Stimulated activated naive CD4-positive, alpha-beta T cell treated with Interleukin-2 at 50 U/mL for 16 hours (primary cell): ENCODE measurements around the gene GAL3ST3.
"Not testable (repeated sequence)": the region's sequence is repeated elsewhere in the genome, so short reads cannot be mapped to it uniquely, and the experiment has no call there.

ENCODE experiments used
- DNase-seq: peaks from one replicate; lab custom pipeline; 2025; lab: John Stamatoyannopoulos, UW

Gene GAL3ST3

GRCh38 chr11:66048547-66049323 lies at the start of gene GAL3ST3:
GAL3ST3 (minus strand) TSS chr11:66049161; CDS start chr11:66045415, 3,746 bp downstream.
- no peak for DNase-seq

DNA sequence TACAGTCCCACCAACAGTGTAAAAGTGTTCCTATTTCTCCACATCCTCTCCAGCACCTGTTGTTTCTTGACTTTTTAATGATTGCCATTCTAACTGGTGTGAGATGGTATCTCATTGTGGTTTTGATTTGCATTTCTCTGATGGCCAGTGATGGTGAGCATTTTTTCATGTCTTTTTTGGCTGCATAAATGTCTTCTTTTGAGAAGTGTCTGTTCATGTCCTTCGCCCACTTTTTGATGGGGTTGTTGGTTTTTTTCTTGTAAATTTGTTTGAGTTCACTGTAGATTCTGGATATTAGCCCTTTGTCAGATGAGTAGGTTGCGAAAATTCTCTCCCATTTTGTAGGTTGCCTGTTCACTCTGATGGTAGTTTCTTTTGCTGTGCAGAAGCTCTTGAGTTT lies 43.2 kb upstream of the GAL3ST3 start:
- DNase-seq: not testable (repeated sequence)

DNA sequence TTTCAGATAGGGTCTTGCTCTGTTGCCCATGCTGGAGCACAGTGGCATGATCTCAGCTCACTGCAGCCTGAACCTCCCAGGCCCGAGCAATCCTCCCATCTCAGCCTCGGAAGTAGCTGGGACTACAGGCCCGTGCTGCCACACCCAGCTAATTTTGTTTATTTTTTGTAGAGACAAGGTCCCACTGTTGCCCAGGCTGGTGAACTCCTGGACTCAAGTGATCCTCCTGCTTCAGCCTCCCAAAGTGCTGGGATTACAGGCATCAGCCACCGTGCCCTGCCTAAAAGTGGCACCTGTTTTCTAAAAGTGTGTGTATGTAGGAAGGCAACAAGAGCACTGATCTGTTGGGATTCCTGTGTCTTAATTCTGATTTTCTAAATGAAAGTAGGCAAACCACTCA lies 41.3 kb upstream of the GAL3ST3 start:
- DNase-seq: no peak

- no peak for DNase-seq
Measured at GRCh38 chr11:66089067-66089466, 40.1 kb upstream of the GAL3ST3 start.

DNA sequence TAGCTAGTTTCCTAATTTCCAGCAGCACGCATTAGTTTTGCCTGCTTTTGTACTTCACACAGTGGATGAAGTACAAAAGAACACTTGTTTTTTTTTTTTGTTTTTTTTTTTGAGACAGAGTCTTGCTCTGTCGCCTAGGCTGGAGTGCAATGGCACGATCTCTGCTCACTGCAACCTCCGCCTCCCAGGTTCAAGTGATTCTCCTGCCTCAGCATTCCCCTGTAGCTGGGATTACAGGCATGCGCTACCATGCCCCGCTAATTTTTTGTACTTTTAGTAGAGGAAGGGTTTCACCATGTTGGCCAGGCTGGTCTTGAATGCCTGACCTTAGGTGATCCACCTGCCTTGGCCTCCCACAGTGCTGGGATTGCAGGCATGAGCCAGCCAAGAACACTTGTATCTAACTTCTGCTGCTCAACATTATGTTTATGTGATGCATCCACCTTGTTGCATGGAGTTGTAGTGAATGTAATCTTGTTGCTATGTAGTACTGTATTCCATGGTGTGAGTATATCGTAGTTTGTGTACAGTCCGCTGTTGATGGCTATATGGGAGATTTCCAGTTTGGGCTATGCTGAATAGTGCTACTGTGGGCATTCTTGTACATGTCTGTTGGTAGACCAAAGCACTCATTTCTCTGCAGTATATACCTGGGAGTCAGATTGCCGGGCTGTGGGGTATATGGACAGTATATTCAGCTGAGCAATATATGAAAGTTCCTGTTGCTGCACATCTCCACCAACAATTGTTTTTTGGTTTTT lies 38.4 kb upstream of the GAL3ST3 start:
- DNase-seq: no peak

DNA sequence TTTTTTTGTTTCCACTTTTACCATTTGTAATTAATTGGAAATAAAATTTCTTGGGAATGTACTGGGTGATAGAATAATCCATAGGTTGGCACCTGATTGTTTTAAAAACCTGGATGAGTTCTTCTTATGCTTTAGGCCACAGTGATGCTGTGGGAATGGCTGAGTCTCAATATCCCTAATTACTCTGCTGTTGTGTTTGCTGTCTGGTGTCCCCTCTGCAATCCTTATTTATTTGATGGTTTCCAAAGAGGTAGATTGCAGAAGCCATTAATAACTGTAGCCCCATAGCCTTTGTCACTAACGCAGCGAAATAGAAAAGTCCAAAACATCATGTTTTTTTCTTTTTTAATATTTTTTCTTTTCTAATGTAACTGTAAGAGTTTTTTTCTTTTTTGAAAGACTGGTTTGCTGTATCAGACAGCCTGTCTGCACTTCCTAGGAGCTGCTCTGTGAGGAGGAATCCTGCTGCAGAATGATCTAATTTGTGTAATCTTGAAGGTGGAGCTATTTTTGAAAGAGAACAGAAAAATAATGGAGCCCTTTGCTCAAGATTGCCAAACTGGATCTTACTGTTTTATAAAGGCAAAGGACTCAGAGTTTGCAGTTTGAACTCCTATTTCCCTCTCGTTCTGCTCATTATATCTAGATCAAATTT lies 36.0 kb upstream of the GAL3ST3 start:
- no peak for DNase-seq

DNA sequence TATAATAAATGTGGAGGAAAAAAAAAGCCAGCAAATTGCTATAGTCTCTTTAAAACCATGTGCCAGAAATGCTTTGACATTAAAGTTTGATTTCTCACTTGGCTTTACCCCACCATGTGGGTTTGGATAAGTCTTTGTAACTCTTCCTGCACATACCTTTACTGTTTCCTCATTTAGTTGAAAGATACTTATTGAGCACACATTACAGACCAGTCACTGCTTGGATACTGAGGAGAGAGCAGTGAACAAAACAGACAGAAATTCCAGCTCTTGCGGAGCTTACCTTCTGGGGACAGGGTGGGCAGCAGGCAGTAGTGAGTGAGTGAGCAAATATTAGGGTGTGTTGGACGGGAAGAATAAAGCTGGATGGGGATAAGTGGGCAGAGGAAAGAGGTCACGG lies 34.8 kb upstream of the GAL3ST3 start:
- no peak for DNase-seq

DNA sequence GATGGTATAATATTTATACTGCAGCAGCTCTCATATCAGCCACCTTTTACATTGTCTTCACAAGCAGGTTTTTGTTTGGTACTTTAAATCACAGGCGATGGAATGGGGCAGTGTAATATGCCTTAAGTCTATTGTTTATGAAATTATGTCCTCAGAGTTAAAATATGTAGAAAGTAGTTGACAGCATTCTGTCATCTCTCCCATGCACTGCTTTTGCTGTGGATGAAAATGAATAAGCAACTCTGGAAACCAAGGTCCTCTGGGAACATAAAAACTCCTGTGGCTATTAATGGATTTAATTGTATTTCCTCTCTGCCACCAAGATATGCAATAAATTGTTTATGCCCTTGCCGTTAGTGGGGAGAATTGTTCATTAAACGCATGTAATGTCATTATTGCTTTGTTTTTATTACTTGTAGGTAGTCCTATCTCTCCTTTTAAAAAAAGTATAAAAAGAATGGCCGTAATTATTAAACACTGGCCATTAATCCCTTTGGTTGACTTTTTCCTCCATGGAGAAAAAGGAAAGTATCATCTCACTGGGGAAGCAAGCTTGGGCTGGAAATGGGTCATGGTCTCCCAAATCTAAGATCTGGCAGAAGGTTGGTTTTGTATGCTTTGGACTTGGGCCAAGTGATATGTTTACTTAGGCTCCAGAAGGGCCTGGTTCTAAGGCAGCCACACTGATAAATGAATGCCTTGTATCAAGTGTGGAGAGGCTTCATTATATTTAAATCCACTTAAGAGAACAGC lies 34.2 kb upstream of the GAL3ST3 start:
- no peak for DNase-seq

DNA sequence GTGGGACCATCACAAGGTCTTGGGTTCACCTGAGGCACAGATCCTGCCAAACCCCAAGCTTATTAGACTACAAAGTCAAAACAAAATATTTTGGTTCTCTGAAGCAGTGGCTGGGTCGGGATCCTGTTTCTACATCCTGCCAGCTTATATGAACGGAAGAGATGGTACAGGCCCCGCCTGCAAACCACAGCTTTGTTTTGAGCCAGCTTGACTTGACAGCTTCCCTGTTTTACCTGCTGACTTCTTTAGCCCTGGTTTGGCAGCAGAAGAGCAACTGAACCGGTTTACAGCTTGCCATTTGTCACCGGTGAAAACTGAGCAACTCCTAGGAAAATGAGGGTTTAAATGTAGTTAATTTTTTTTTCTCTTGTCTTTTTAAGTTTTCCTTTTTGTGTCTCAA lies 32.5 kb upstream of the GAL3ST3 start:
- DNase-seq: peak; percentile 46

DNA sequence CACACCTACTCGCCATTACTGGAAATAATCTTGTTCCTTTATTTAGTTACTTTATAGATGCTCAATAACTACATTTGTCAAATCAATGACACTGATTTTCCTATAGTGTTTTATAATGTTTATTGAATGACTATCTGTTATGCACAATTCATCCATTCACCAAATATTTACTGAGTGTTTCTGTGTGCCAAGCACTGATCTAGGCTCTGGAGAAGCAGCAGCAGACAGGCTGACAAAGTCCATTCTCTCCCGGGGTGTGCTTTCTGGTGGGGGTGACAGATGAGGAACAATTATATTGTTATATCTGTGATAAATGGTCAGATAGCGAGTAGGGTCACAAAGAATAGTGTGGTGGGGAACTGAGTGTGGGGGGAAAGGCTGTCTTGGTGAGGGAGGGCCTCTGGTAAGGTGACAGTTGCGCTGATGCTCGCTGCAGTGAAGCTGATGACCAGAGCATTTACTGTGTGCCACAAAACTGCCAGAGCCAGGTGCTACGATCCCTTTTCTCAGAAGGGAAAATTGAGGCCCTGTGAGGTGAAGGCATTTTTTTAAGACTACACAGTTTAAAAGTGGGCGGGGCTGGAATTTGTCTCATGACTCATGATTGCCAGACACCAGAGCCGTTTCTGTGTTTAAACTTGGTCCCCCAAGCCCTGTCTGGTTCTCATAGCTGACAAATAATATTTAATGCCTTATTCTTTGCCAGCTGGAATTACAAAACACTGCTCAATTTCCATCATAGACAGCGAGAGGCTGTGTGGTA lies 31.3 kb upstream of the GAL3ST3 start:
- peak; percentile 64 for DNase-seq

- DNase-seq: not testable (repeated sequence)
Measured at GRCh38 chr11:66078949-66079348, 30.0 kb upstream of the GAL3ST3 start.

GRCh38 chr11:66077927-66078326 lies 29.0 kb upstream of the GAL3ST3 start:
- DNase-seq: no peak

DNA sequence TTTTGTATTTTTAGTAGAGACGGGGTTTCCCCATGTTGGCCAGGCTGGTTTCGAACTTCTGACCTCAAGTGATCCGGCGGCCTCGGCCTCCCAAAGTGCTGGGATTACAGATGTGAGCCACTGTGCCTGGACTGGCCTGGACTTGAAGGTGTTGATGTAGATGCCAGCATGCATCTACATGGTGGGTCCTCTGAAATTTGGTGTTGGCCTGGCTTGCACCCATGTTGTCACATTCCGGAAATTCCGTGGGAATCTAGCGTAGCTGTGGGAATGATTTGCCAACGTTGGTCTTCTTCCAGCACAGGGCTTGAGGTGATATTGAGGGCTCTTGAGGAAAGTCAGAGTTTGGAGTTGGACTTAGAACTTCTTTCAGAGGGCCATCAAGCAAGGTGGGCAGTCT lies 27.6 kb upstream of the GAL3ST3 start:
- DNase-seq: no peak

DNA sequence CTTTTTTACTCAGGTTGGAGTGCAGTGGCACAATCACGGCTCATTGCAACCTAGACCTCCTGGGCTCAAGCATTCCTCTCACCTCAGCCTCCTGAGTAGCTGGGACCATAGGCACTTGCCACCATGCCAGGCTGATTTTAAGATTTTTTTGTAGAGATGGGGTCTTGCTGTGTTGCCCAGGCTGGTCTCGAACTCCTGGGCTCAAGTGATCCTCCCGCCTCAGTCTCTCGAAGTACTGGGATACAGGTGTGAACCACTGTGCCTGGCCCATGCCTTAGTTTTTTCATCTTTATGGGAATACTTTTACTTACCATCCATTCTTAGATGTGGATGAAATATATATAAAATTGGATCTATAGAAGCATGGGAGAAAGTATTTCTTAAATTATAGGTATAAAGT lies 26.3 kb upstream of the GAL3ST3 start:
- no peak for DNase-seq

- DNase-seq: no peak
Measured at GRCh38 chr11:66073669-66074068, 24.7 kb upstream of the GAL3ST3 start.

DNA sequence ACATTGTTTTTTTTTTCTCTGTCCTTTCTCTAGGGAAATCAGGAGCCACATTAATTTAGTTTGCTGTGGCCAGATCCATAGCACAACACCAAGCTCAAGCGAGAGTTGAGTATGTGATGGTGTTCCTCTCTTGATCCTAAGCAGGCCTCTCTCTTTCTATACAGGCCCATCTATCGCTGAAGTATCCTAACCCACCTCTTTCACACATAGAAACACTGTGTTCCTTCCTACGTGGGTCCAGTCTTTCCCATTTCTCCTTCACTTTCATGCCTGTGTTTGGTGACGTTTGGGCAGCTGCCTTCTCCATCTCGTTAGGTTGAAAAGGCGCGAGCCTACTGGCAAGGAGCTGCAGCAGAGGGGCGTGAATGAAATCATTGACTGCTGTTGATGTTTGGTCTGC lies 23.6 kb upstream of the GAL3ST3 start:
- DNase-seq: no peak

GRCh38 chr11:66072081-66072480 lies 23.1 kb upstream of the GAL3ST3 start:
- no peak for DNase-seq

- DNase-seq: no peak
Measured at GRCh38 chr11:66071381-66071801, 22.4 kb upstream of the GAL3ST3 start.

DNA sequence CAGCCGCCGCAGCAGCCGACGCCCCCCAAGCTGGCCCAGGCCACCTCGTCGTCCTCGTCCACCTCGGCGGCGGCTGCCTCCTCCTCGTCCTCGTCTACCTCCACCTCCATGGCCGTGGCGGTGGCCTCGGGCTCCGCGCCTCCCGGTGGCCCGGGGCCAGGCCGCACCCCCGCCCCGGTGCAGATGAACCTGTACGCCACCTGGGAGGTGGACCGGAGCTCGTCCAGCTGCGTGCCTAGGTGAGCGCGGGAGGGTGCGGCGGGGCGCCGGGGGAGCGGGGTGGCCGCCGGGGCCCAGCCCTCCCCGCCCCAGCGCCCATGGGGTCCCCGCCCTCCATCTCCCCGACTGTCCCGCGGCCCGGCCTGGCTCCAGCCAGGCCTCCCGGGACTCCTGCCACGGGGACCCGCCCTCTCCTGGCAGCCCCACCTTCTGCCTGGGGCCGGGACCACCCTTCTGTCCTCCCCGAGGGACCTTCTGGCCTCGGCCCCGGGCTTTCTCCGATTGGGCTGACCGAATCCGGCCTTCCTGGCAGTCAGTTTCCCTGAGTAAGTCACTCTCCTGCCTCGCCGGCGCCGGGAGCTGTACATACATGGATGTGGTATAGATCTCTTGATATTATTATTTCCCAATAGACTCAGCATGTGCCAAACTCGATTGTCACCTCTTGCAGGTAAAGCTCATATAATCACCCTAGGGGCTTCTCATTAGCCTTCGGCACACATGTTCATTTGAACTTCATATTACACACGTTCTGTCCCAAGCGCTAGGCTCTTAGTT lies 21.8 kb upstream of the GAL3ST3 start:
- no peak for DNase-seq
